ENCODE measurements around the gene ZNF584. TPM values are rescaled to one million over a fixed set of nuclear protein-coding genes. Genes with fewer than 3 reads are reported as not detected.

The ZNF584 gene
- total and polyA plus RNA-seq, 2 experiments from 2014 or later: 2.3 to 8.1 TPM

DNA sequence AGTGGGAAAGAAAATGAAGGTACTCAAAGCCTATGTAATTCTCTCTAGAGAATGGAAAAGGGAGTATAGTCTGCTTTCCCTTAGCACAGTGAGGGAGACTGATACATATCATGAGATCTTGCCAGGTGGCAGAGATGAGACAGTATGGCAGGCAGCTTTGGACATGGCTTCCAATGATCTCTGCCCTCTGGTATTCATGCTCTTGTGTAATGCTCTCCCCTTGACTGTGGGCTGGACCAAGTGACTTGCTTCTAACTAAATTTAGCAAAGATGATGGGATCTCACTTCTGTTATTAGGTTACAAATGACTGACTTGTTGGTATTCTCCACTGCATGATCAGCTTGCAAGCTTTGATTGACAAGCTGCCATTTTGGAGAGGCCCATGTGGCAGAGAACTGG is 21.3 kb downstream of the ZNF584 start (continued):
- TF ChIP-seq ZNF462 (CRISPR knock-in tag; IDR thresholded peaks at IDR 0.05): no peak
- TF ChIP-seq NANOG (IDR thresholded peaks at IDR 0.05; ENCODE audit: borderline replicate concordance): no peak
- TF ChIP-seq EZH2 (IDR thresholded peaks at IDR 0.05; ENCODE audit: low read depth, unreplicated experiment): no peak
- TF ChIP-seq POLR2AphosphoS5 (IDR thresholded peaks at IDR 0.05; ENCODE audit: low read depth): no peak
- no peak for TF ChIP-seq STAT1 (IDR thresholded peaks at IDR 0.05; ENCODE audit: unreplicated experiment)
- TF ChIP-seq CREB1 (CRISPR knock-in tag; IDR thresholded peaks at IDR 0.05; ENCODE audit: low read depth): no peak

GRCh38 chr19:58434217-58434616 is 25.8 kb downstream of the ZNF584 start:
- Histone ChIP-seq H4K20me1 (replicated peaks; ENCODE audit: insufficient read depth) (no peaks in the 10 kb centered on the region), H3K27me3 (ENCODE audit: insufficient read depth) (no peaks in the 10 kb centered on the region), H3K9me2 (ENCODE audit: insufficient read depth) (peaks cover 15% of the 10 kb centered on the region), H3K4me1 (ENCODE audit: insufficient read depth) (peaks cover 4% of the 10 kb centered on the region; the same call in 1 of the 2 replicates), H3K27ac (ENCODE audit: low read depth) (no peak overlapping the region), H3K36me3 (ENCODE audit: insufficient read depth) (peaks cover 61% of the 10 kb centered on the region), H3K79me2 (replicated peaks; ENCODE audit: insufficient read depth) (no peaks in the 10 kb centered on the region), H2AFZ (no peak overlapping the region), H3K4me2 (no peak overlapping the region), H3F3A (replicated peaks; ENCODE audit: low read depth) (peaks cover 16% of the 10 kb centered on the region), H3K4me3 (peak overlapping the region; percentile 6; the same call in 1 of the 2 replicates)
- Mint-ChIP-seq H3K27ac (no peak overlapping the region), H3K4me1 (no peaks in the 10 kb centered on the region), H3K36me3 (ENCODE audit: low read depth) (peaks cover 94% of the 10 kb centered on the region), H3K27me3 (ENCODE audit: insufficient read depth, low read depth, poor library complexity) (peaks cover 10% of the 10 kb centered on the region), H3K9me3 (peaks cover 97% of the 10 kb centered on the region), H3K4me3 (no peak overlapping the region)
- TF ChIP-seq CREB1 (CRISPR knock-in tag; IDR thresholded peaks at IDR 0.05; ENCODE audit: low read depth): no peak
- no peak for TF ChIP-seq NANOG (IDR thresholded peaks at IDR 0.05; ENCODE audit: borderline replicate concordance)
- no peak for TF ChIP-seq EZH2phosphoT487 (IDR thresholded peaks at IDR 0.05; ENCODE audit: unreplicated experiment)
- no peak for TF ChIP-seq EZH2 (IDR thresholded peaks at IDR 0.05; ENCODE audit: low read depth, unreplicated experiment)
- TF ChIP-seq, protein P1, sequence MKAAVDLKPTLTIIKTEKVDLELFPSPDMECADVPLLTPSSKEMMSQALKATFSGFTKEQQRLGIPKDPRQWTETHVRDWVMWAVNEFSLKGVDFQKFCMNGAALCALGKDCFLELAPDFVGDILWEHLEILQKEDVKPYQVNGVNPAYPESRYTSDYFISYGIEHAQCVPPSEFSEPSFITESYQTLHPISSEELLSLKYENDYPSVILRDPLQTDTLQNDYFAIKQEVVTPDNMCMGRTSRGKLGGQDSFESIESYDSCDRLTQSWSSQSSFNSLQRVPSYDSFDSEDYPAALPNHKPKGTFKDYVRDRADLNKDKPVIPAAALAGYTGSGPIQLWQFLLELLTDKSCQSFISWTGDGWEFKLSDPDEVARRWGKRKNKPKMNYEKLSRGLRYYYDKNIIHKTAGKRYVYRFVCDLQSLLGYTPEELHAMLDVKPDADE (IDR thresholded peaks at IDR 0.05): no peak
- no peak for TF ChIP-seq ZNF114 (CRISPR knock-in tag; IDR thresholded peaks at IDR 0.05)
- TF ChIP-seq, protein P2, sequence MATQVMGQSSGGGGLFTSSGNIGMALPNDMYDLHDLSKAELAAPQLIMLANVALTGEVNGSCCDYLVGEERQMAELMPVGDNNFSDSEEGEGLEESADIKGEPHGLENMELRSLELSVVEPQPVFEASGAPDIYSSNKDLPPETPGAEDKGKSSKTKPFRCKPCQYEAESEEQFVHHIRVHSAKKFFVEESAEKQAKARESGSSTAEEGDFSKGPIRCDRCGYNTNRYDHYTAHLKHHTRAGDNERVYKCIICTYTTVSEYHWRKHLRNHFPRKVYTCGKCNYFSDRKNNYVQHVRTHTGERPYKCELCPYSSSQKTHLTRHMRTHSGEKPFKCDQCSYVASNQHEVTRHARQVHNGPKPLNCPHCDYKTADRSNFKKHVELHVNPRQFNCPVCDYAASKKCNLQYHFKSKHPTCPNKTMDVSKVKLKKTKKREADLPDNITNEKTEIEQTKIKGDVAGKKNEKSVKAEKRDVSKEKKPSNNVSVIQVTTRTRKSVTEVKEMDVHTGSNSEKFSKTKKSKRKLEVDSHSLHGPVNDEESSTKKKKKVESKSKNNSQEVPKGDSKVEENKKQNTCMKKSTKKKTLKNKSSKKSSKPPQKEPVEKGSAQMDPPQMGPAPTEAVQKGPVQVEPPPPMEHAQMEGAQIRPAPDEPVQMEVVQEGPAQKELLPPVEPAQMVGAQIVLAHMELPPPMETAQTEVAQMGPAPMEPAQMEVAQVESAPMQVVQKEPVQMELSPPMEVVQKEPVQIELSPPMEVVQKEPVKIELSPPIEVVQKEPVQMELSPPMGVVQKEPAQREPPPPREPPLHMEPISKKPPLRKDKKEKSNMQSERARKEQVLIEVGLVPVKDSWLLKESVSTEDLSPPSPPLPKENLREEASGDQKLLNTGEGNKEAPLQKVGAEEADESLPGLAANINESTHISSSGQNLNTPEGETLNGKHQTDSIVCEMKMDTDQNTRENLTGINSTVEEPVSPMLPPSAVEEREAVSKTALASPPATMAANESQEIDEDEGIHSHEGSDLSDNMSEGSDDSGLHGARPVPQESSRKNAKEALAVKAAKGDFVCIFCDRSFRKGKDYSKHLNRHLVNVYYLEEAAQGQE (IDR thresholded peaks at IDR 0.05; ENCODE audit: unreplicated experiment): no peak
- TF ChIP-seq ZNF331 (CRISPR knock-in tag; IDR thresholded peaks at IDR 0.05; ENCODE audit: low read depth): no peak
- DNase-seq (ENCODE audit: low spot score) (peak; percentile 14), ATAC-seq (no peak)

All from GM23338 (cell line).